Mucosa of rectum (tissue), 2 donors: ENCODE measurements around the gene IFT122.

Source experiments
- H3K27ac ChIP-seq, 2 donors: one replicate each; pipeline ENCODE4 v1.7.0; 2013; ENCODE audit warnings: inconsistent platforms in 2 of 2, low read depth in 2 of 2, low read length in 2 of 2
- H3K27me3 ChIP-seq, 2 donors: one replicate each; pipeline ENCODE4 v1.7.0; 2013; ENCODE audit warnings: low read length in 2 of 2; ENCODE audit not compliant: control insufficient read depth in 2 of 2, insufficient read depth in 2 of 2
- H3K36me3 ChIP-seq, 2 donors: one replicate each; pipeline ENCODE4 v1.7.0; 2013; ENCODE audit warnings: low read length in 2 of 2; ENCODE audit not compliant: control insufficient read depth in 2 of 2, insufficient read depth in 2 of 2
- H3K4me1 ChIP-seq, 2 donors: one replicate each; pipeline ENCODE4 v1.7.0; 2013; ENCODE audit warnings: low read length in 2 of 2, mild to moderate bottlenecking in 1 of 2; ENCODE audit not compliant: control insufficient read depth in 2 of 2, insufficient read depth in 2 of 2
- H3K4me3 ChIP-seq, 2 donors: one replicate each; pipeline ENCODE4 v1.7.0; 2013; ENCODE audit warnings: low read length in 2 of 2
- H3K9ac ChIP-seq, 2 donors: one replicate each; pipeline ENCODE4 v1.7.0; 2013; ENCODE audit warnings: low read length in 2 of 2, low read depth in 1 of 2, mild to moderate bottlenecking in 1 of 2
- H3K9me3 ChIP-seq, 2 donors: one replicate each; pipeline ENCODE4 v1.7.0; 2013; ENCODE audit warnings: low read length in 2 of 2; ENCODE audit not compliant: control insufficient read depth in 2 of 2
- donor health status: healthy.
- donor health status: Normal muscosa, but diverticular disease.

Gene IFT122

DNA sequence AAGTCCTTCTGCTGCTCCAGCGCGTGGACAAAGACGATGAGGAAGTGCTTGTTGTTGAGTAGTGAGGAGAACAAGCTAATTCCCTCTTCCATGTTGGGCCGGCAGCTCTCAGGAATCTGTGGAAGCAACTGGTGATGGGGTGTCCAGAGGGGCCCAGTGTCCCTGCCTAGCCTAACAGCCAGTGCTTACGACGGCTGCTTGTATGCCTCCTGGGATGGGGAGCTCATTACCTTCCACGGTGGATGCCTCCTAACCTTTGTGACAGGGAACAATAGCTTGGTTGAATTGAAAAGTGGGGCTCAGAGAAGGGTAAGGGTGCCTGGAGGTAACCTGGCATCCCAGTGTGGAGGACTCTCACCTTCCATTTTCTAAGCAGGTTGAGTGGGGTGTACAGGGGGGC, 125.9 kb downstream of the IFT122 start:
- H3K4me1 ChIP-seq: peaks cover 0 to 4% of the 10 kb centered on the region in 2 donors

GRCh38 chr3:129567176-129567705, 127.2 kb downstream of the IFT122 start:
- Histone ChIP-seq H3K27me3 (no peaks in the 10 kb centered on the region), H3K9ac (no peak overlapping the region), H3K27ac (peak overlapping the region in 1 of 2 donors; percentile 43), H3K36me3 (peaks cover 7 to 16% of the 10 kb centered on the region in 2 donors), H3K4me3 (no peak overlapping the region), H3K4me1 (peaks cover 0 to 4% of the 10 kb centered on the region in 2 donors), H3K9me3 (no peaks in the 10 kb centered on the region)

More for the DNA sequence above, 125.9 kb downstream of the IFT122 start:
- no peaks in the 10 kb centered on the region for H3K9me3 ChIP-seq
- no peak overlapping the region for H3K27ac ChIP-seq
- peaks cover 7 to 16% of the 10 kb centered on the region in 2 donors for H3K36me3 ChIP-seq
- no peak overlapping the region for H3K4me3 ChIP-seq
- no peaks in the 10 kb centered on the region for H3K27me3 ChIP-seq
- no peak overlapping the region for H3K9ac ChIP-seq

- H3K4me1 ChIP-seq: peaks cover 0 to 4% of the 10 kb centered on the region in 2 donors
- no peak overlapping the region for H3K27ac ChIP-seq
- no peak overlapping the region for H3K4me3 ChIP-seq
- no peaks in the 10 kb centered on the region for H3K27me3 ChIP-seq
- H3K9me3 ChIP-seq: no peaks in the 10 kb centered on the region
- H3K9ac ChIP-seq: no peak overlapping the region
- H3K36me3 ChIP-seq: peaks cover 8 to 16% of the 10 kb centered on the region in 2 donors
These were observed 127.9 kb downstream of the IFT122 start for GRCh38 chr3:129567939-129568338.

DNA sequence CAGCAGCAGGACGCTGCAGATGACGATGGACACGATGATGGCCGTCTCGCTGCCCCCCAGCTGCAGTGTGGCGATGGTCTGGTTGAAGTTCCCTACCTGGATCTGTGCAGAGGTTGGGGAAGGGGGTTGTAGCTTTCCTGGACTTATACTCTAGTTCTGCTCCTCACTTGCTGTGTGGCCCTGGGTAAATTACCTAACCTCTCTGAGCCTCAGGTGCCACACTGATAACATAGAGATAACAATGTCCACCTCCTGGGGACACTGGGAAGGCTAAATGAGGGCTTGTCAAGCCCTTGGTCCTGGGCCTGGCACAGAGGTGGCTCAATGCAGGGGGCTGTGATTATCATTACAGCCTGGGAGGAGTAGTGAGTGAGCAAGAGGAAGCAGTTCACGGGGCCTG, 129.8 kb downstream of the IFT122 start:
- Histone ChIP-seq H3K36me3 (peaks cover 9 to 18% of the 10 kb centered on the region in 2 donors), H3K27ac (no peak overlapping the region), H3K9me3 (no peaks in the 10 kb centered on the region), H3K4me1 (peaks cover 0 to 4% of the 10 kb centered on the region in 2 donors), H3K27me3 (no peaks in the 10 kb centered on the region), H3K9ac (no peak overlapping the region), H3K4me3 (no peak overlapping the region)
